Measurements from ENCODE around the gene WDHD1.
"Not testable (repeated sequence)": the region's sequence is repeated elsewhere in the genome, so short reads cannot be mapped to it uniquely, and the experiment has no call there.

DNA sequence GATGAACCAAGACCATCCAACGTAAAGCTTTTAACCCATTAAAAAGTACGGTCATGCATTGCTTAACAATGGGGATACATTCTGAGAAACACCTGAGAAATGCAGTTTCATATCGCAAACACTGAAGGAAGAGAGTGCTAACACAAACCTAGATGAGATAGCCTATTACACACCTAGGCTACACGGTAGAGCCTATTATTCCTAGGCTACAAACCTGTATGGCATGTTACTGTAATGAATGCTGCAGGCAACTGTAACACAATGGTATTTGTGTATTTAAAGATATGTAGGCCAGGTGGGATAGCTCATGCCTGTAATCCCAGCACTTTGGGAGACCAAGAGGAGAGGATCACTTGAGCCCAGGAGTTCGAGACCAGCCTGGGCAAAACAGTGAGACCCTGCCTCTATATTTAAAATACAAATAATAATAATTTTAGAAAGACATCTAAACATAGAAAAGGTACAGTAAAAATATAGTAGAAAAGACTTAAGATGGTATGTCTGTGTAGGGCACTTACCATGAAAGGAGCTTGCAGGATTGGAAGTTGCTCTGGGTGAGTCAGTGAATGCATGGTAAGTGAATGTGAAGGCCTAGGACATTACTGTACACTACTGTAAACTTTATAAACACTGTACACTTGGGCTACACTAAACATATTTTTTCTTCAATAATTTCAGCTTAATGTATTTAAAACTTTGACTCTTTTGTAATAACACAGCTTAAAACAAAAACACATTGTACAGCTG, 128.9 kb downstream of the WDHD1 start:
- TF ChIP-seq, protein P1, sequence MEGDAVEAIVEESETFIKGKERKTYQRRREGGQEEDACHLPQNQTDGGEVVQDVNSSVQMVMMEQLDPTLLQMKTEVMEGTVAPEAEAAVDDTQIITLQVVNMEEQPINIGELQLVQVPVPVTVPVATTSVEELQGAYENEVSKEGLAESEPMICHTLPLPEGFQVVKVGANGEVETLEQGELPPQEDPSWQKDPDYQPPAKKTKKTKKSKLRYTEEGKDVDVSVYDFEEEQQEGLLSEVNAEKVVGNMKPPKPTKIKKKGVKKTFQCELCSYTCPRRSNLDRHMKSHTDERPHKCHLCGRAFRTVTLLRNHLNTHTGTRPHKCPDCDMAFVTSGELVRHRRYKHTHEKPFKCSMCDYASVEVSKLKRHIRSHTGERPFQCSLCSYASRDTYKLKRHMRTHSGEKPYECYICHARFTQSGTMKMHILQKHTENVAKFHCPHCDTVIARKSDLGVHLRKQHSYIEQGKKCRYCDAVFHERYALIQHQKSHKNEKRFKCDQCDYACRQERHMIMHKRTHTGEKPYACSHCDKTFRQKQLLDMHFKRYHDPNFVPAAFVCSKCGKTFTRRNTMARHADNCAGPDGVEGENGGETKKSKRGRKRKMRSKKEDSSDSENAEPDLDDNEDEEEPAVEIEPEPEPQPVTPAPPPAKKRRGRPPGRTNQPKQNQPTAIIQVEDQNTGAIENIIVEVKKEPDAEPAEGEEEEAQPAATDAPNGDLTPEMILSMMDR (IDR thresholded peaks at IDR 0.05): not testable (repeated sequence)
- TF ChIP-seq EP300 (IDR thresholded peaks at IDR 0.05): not testable (repeated sequence)
